Hematopoietic multipotent progenitor cell treated with erythropoietin and hydrocortisone succinate and interleukin-3 and kit ligand, for 17 days (in vitro differentiated cells): Measurements from ENCODE around the gene ABCC4.

Experiments used
- DNase-seq: peaks from one replicate; pipeline ENCODE4 v3.0.0-alpha.2; 2015; ENCODE audit warnings: low spot score

ABCC4 gene

GRCh38 chr13:95044452-95045205 lies 256.6 kb downstream of the ABCC4 start:
- no peak for DNase-seq

GRCh38 chr13:95039415-95039814 lies 261.8 kb downstream of the ABCC4 start:
- DNase-seq: no peak

- DNase-seq: no peak
Observed at GRCh38 chr13:95038949-95039348, 262.3 kb downstream of the ABCC4 start.

GRCh38 chr13:95035311-95036109 lies 265.7 kb downstream of the ABCC4 start:
- DNase-seq: no peak

- DNase-seq: no peak
Observed at GRCh38 chr13:95033890-95034289, 267.4 kb downstream of the ABCC4 start.

- no peak for DNase-seq
Observed at GRCh38 chr13:95032121-95032520, 269.1 kb downstream of the ABCC4 start.

- DNase-seq: no peak
Observed at GRCh38 chr13:95030821-95031343, 270.4 kb downstream of the ABCC4 start.

GRCh38 chr13:95027638-95028037 lies 273.6 kb downstream of the ABCC4 start:
- no peak for DNase-seq

- no peak for DNase-seq
Observed at GRCh38 chr13:95025116-95025515, 276.1 kb downstream of the ABCC4 start.

GRCh38 chr13:95023405-95023804 lies 277.8 kb downstream of the ABCC4 start:
- no peak for DNase-seq

- no peak for DNase-seq
Observed at GRCh38 chr13:95020298-95020987, 280.8 kb downstream of the ABCC4 start.

GRCh38 chr13:95019886-95020285 lies 281.4 kb downstream of the ABCC4 start:
- no peak for DNase-seq

GRCh38 chr13:95007322-95007721 lies 293.9 kb downstream of the ABCC4 start:
- no peak for DNase-seq

- DNase-seq: no peak
Observed at GRCh38 chr13:95005300-95005699, 296.0 kb downstream of the ABCC4 start.

- no peak for DNase-seq
Observed at GRCh38 chr13:95003019-95003813, 298.0 kb downstream of the ABCC4 start.

GRCh38 chr13:95002126-95002525 lies 299.1 kb downstream of the ABCC4 start:
- no peak for DNase-seq

GRCh38 chr13:94999871-95000270 lies 301.4 kb downstream of the ABCC4 start:
- no peak for DNase-seq

- no peak for DNase-seq
Observed at GRCh38 chr13:94997126-94997525, 304.1 kb downstream of the ABCC4 start.

GRCh38 chr13:94996445-94996844 lies 304.8 kb downstream of the ABCC4 start:
- DNase-seq: no peak

GRCh38 chr13:94994506-94994905 lies 306.7 kb downstream of the ABCC4 start:
- DNase-seq: no peak

- DNase-seq: no peak
Observed at GRCh38 chr13:94993616-94994015, 307.6 kb downstream of the ABCC4 start.
